SIG-M5 treated with dmso at 0.1 percent for 504 hours (cell line): ENCODE results near the gene NXN.
"Not testable (repeated sequence)": the region's sequence is repeated elsewhere in the genome, so short reads cannot be mapped to it uniquely, and the experiment has no call there.

Experiments used
- DNase-seq: peaks from one replicate; lab custom pipeline; 2025; ENCODE audit not compliant: unreplicated experiment; lab: John Stamatoyannopoulos, UW

The NXN gene

DNA sequence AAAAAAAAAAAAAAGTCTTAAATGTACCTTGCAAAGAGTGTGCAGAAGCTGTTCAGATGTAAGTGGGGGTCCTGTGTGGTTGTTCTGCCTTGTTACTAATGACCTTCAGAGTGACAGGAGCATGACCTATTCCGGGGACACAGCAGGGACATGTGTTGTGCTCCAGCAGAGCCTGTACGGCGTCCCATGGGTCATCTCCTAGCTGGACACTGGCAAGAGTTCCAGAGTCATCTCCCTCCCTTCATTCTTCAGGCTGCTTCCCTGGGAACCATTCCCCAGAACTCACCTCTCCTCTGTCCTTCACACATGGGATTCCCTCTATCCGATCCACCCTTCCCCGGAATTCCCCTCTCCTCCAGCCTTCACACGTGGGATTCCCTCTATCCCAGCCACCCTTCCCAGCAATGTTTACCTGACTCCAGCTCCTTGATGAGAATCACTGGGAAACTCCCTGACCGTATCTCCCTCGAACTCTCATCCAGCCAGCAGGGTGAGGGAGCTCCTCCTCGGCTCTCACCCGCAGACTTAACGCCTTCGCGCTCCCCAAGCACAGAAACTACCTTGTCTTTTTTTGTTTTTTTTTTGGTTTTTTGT lies 111.6 kb downstream of the NXN start:
- DNase-seq: no peak

DNA sequence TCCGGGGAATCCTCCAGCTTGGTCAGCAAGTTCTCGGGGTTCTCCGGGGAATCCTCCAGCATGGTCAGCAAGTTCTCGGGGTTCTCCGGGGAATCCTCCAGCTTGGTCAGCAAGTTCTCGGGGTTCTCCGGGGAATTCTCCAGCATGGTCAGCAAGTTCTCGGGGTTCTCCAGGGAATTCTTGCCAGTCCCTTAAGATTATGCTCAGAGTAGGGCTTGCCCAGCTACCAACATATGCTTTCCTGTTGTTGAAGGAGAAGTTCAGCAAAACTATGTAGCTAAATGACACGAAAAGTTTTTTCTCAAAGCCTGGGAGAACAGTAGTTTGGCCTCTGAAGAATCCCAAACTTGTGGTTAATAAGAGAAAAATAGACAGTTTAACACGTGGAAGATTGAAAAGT lies 112.3 kb downstream of the NXN start:
- not testable (repeated sequence) for DNase-seq

DNA sequence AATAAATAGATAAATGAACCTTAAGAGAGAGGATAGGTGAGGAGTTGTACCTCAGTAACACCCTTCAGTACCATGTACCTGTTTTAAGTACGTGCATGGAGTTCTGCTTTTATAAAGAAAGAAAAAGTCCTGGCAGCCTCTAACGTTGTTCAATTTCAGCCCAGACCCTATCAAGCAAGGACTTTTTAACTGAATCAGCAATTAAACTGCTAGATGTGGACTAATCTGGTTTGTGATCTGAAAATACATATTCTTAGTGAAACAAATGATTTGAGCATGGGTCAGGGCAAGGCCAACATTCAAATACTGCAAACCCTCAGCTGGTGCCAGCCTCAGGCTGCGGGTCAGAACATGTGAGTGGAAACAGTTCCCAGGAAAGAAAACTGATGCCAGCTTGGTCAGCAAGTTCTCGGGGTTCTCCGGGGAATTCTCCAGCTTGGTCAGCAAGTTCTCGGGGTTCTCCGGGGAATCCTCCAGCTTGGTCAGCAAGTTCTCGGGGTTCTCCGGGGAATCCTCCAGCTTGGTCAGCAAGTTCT lies 112.9 kb downstream of the NXN start:
- DNase-seq: no peak

DNA sequence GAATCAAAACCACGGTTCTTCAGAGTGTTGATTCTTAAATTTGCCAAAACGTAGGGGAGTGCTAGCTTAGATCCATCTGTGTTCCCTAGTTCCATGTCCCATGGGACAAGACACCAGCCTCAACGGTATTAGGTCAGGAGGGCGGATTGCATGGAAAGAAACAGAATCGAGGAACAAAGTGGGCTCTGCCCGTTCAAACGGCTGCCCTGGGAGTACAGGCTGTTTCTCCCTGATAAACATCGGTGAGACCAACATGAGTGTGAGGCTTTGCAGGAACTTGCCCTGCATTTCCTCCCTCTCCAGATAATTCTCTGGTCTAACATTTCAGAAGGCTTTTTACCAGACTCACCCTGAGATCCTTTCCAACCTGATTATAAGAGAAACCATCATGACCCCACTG lies 115.3 kb downstream of the NXN start:
- no peak for DNase-seq

DNA sequence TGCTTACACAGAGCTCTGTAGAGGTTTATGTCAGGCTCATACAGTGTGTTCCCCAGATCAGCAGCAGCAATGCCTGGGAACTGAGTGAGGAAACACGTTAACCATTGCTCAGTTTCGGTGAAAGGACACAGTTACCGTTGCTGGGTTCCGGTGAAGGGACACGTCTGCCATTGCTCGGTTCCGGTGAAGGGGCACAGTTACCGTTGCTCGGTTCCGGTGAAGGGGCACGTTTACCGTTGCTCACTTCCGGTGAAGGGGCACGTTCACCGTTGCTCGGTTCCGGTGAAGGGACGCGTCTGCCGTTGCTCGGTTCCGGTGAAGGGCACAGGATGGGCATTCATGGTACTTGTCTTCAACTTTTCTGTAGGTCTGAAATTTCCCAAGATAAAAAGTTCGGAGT lies 115.7 kb downstream of the NXN start:
- no peak for DNase-seq

GRCh38 chr17:862582-862981 lies 117.0 kb downstream of the NXN start:
- no peak for DNase-seq

DNA sequence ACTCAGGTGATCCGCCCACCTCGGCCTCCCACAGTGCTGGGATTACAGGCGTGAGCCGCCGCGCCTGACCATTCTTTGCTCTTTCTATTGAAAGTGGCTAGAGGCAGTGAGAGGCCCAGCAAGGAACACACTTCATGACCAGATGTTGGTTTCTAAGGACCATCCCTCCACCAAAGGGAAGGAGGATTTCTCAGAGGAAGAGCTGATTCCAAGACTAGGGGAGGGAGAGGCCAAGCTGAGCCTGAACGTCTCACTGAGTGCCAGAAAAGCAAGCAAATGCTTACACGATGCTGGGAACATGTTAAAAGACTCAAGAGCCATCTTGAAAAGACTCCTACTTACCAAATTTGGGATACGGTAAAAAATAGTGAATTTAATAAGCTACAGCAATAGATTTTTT lies 118.2 kb downstream of the NXN start:
- no peak for DNase-seq

DNA sequence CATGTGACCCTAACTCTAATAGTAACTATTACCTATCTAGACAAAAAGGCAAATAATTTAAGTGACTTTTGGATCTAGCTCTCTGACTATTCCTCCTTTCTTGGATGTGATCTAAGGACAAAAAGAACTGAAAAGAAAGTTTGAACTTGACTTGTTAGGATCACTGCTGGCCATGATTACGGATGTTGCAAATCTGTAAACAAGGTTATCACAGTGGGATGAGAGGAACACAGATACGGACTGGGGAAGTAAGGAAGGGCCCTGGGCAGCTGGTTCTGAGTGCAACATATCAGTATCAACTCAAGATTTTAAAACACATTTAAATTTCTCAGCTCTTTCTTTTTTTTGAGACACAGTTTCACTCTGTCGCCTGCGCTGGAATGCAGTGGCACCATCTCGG lies 118.8 kb downstream of the NXN start:
- no peak for DNase-seq

GRCh38 chr17:859824-860195 lies 119.8 kb downstream of the NXN start:
- no peak for DNase-seq

DNA sequence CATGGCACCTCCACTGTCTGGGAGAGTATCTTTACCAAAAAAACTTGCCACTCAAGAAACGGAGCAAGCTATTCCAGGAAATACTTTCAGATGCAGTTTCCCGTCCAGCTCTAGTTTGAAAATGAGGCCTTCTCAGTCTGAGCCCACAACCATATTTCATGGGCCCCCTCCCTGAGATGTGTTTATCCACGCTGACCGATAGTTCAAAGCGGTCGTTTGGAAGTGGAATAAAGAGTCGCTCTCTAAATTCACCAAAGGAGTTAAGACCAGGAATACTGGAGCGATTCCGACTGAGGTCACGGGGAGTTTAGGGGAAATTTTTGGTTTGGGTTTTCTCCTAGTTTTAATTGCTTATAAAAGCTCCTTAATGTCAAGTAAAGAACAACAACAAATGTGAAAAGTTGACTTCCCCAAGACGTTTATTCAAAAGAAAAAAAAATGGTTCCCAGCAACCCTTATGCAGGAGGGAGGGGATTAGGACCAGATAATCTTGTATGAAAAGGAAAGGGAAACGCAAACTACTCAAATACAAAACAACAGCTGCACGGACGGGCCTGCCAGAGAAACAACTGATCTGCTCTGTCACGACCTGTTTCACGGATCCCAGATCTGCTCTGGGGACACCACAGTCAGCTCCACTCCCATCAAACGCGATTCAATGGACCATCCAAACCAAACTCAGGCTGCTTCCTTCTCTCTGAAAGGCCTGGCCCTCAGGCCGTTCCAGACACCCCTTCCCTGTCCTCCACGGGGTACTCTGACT lies 120.3 kb downstream of the NXN start:
- no peak for DNase-seq

DNA sequence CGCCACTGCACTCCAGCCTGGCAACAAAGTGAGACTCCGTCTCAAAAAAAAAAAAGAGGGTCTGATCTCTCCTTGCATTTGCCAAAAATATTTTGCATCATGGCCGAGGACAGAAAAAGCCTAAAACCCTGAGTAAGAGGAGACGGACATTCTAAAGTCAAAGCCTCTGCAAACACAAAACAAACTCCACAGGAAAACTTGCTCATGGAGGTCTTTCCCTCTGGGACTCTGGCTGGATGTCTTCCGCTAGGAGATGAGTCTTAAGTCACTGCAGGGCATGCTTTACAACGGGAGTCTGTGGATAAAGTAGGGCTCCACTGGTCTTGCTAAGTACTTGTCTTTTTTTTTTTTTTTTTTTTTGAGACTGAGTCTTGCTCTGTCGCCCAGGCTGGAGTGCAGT lies 123.4 kb downstream of the NXN start:
- DNase-seq: no peak

DNA sequence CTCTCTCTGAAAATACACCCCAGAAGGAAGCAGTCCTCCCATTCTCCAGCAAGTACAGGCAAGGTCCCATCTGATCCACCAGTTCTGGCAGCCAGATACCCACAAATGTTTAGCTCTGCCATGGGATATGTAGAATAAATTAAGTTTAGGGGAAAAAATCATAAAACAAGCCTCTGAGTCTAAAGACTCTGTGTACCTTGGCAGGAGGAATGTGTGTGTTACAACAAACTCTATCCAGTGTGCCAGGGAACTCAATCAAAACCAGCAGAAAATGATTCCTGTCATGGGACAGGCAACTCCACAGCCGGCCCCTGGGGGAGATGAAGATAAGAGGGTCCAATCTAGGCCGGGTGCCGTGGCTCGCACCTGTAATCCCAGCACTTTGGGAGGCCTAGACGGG lies 124.0 kb downstream of the NXN start:
- no peak for DNase-seq

DNA sequence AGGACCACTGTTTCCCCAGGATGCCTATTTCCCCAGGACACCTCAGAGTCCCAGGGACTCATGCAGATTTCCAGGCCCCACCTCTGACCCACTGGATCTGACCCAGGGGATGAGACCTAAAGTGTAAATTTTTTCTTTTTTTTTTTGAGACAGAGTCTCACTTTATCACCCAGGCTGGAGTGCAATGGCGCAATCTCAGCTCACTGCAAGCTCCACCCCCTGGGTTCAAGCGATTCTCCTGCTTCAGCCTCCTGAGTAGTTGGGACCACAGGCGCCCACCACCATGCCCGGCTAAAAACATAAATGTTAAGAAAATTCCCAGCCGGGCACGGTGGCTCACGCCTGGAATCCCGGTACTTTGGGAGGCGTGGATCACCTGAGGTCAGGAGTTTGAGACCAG lies 126.7 kb downstream of the NXN start:
- not testable (repeated sequence) for DNase-seq

DNA sequence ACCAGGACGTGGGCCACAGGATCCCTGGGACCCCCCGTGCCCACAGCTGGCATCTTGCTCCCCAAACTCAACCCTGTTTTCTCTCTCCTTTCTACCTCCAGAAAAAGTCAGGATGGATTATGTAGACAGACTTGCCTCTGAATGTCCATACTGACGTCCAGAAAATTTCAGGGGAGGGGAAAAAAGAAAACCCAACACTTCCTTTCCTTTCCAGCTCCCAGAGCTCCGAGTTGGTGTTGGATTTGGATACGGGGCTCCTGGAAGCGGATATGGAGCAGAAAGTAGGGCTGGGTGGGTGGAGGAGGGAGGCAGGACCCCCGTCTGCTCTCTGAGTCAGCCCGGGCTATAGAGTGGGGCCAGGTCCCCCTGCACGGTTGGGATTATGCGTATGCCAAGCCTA lies 127.2 kb downstream of the NXN start:
- no peak for DNase-seq

- DNase-seq: no peak
These were observed 127.7 kb downstream of the NXN start for GRCh38 chr17:851924-852323.

DNA sequence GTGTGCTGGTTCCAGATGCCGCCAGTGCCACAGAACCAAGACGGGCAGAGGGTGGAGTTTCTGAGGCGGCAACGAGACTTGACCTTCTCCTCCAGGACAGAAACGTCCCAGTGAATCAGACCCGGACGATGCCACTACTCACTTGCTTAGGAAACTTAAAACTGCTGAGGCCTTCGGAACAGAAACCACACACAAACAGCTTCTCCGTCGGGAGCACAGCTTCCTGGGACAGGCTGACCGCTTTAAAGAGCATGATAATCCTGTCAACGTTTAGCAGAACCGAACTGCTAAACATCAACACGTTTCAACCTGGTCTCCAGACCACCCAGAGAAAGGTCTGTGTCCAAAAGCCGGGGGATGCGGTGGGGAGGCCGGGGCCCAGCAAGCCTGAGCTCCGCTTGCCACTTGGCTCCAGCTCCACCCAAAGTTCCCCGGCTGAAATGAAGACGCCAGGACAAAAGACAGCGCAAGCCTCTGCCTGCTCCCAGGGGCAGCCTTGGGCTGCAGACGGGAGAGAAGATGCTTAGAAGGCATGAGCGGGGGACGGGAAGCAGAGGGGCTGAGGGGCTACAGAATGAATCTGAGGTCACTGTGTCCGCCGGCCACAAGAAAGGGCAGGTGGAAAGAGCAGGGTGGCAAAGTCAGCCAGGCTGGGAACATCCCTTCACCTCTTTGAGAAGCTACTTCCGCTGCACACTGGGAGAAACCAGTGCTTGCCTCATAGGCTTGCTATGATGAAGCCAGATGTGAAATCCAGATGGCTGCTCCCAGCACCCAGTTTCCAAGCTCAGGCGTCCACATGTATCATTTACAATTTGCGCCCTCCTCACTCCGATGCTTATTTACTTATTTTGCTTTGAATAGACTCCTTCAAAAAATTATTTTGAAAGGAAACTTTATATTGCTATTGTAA lies 128.5 kb downstream of the NXN start:
- no peak for DNase-seq

DNA sequence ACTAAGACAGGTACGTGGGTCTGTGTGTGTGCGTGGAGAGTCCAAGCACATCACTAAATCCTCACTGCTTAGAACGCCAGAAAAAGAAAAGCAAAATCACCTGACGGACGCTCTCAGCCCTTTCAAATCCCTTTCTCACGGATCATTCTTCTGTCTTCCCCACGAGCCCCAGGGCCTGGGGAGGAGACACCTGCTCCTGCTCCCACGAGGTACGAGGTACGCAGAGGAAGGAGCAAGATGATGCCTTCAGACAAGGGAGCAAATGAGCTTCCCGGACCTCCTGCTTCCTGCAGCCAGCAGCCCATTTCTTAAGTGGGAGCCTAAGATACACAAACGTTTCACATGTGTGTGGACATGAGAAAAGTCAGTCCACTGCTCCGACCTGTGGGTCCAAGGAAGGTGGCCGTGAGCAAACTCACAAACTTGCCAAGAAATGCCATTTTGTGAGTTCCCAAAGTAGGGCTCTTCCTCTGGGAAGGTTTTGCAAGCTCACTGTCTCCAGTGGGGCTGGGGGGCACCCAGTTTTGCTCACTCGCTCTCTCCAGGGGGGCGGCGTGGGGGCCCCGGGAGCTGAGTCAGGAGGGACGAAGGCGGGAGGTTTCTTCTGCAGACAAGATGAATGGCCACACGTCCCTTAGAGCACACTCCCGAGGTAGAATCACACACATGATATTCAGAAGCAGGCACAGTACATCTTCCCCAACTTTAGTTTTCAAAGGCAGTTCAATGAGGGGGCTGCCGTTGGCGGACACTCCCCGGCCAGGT lies 129.3 kb downstream of the NXN start:
- DNase-seq: no peak

DNA sequence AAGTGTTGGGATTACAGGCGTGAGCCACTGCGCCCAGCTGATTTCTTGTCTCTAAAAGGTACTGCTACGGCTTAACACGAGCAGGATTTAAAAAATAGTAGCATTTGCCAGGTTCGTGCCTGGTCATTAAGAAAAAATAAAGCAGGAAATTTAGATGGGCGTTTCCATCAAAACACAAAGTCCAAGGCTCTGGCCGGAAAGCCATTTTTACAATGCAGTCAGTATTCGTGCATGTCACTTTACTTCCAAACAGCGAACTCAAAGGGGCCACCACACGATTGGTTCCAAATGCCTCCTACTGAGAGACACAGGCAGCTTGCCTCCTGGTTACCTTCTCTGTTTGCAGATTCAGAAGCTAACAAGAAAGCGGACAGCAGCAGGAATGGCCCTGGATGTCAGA lies 131.2 kb downstream of the NXN start:
- no peak for DNase-seq

- no peak for DNase-seq
These were observed 132.4 kb downstream of the NXN start for GRCh38 chr17:846901-847843.

DNA sequence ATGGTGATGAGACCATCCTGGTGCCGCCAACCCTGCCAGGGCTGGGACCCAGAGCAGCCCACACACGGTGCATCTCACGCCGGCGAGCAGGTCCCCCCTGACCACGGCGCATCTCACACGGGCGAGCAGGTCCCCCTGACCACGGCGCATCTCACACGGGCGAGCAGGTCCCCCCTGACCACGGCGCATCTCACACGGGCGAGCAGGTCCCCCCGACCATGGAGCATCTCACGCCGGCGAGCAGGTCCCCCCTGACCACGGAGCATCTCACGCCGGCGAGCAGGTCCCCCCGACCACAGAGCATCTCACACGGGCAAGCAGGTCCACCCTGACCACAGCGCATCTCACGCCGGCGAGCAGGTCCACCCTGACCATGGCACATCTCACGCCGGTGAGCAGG lies 138.3 kb downstream of the NXN start:
- no peak for DNase-seq
